Measurements from ENCODE around the gene ZNF554. TPM values are rescaled to one million over a fixed set of nuclear protein-coding genes. Genes with fewer than 3 reads are reported as not detected.

The ZNF554 gene
- total and polyA plus RNA-seq, 2 of the 8 experiments (the other 6 are each of a cell fraction or from before 2014, with no cell fraction given): 1.8 to 5.7 TPM

- H3K27ac ChIP-seq (ENCODE audit: low read depth, low read length): no peak overlapping the region
- no peaks in the 10 kb centered on the region for H3K23me2 ChIP-seq (ENCODE audit: low read depth, low read length)
- ChIA-PET CTCF (ENCODE audit: partially characterized antibody) (interaction anchor here (0.6 kb wide), 1 partner anchor 146 kb away, joined by 3 read pairs; no protein-coding TSS in a partner anchor), POLR2A (ENCODE audit: partially characterized antibody) (interaction anchor here (0.6 kb wide), 2 partner anchors 8 to 39 kb away, joined by 3 read pairs; no protein-coding TSS in a partner anchor)
- H2BK20ac ChIP-seq (ENCODE audit: low read length): no peak overlapping the region
- H2AK5ac ChIP-seq (ENCODE audit: low read depth, low read length): no peak overlapping the region
- no peak overlapping the region for H3K23ac ChIP-seq (ENCODE audit: insufficient read length)
- H2AFZ ChIP-seq (ENCODE audit: low read length): no peak overlapping the region
- peaks cover 8 to 23% of the 10 kb centered on the region in 2 experiments for H4K20me1 ChIP-seq (replicated peaks in 1 of 2; ENCODE audit: control insufficient read depth in 1 of 2, insufficient read depth in 2 of 2, low read length in 2 of 2)
- DNase-seq (ENCODE audit: low read depth in 1 of 2, low spot score in 2 of 2): no peak
- no peaks in the 10 kb centered on the region for H3K9me3 ChIP-seq (ENCODE audit: insufficient read depth in 2 of 2, low read depth in 1 of 2, low read length in 1 of 2)
- no peaks in the 10 kb centered on the region for H3K79me2 ChIP-seq (ENCODE audit: control insufficient read depth in 1 of 2, insufficient read depth in 2 of 2, low read length in 2 of 2)
- H2BK12ac ChIP-seq (ENCODE audit: low read depth, low read length): no peak overlapping the region
- no peak overlapping the region for H3K9ac ChIP-seq (replicated peaks in 1 of 4; ENCODE audit: extremely low read depth in 1 of 4, low read depth in 3 of 4, low read length in 3 of 4)
- no peak overlapping the region for H3K14ac ChIP-seq (ENCODE audit: insufficient read length)
- FAIRE-seq: no peak
- H3K4me1 ChIP-seq (replicated peaks in 1 of 4; ENCODE audit: control insufficient read depth in 3 of 4, insufficient read depth in 4 of 4, low read length in 3 of 4): no peaks in the 10 kb centered on the region
- H3K4me3 ChIP-seq (ENCODE audit: extremely low read depth in 1 of 4, insufficient read depth in 2 of 4, low read depth in 3 of 4, low read length in 4 of 4): no peak overlapping the region
- H3K79me1 ChIP-seq (ENCODE audit: low read depth, low read length): peaks cover 2% of the 10 kb centered on the region; the same call in 1 of the 2 replicates
- H4K5ac ChIP-seq (ENCODE audit: insufficient read length, low read depth, low read length): no peak overlapping the region
- H3K4me2 ChIP-seq (ENCODE audit: insufficient read depth in 1 of 2, low read depth in 2 of 2, low read length in 2 of 2): no peak overlapping the region
- H3K4ac ChIP-seq (replicated peaks; ENCODE audit: insufficient read length, low read depth, low read length): no peak overlapping the region
- H4K8ac ChIP-seq (ENCODE audit: extremely low read depth, insufficient read depth, low read length): no peak overlapping the region
- no peaks in the 10 kb centered on the region for H3K27me3 ChIP-seq (replicated peaks in 1 of 4; ENCODE audit: control insufficient read depth in 3 of 4, extremely low read depth in 1 of 4, insufficient read depth in 3 of 4, low read length in 3 of 4)
- no peak overlapping the region for H3K18ac ChIP-seq (ENCODE audit: extremely low read depth, low read length)
- no peak overlapping the region for H4K91ac ChIP-seq (replicated peaks; ENCODE audit: insufficient read length, low read length)
- no peak overlapping the region for H2BK15ac ChIP-seq (ENCODE audit: low read length)
- no peak overlapping the region for H2BK5ac ChIP-seq (ENCODE audit: low read depth, low read length)
- H3K36me3 ChIP-seq (ENCODE audit: control insufficient read depth in 2 of 4, insufficient read depth in 4 of 4, low read length in 3 of 4): peaks cover 16 to 72% (median 61%) of the 10 kb centered on the region in 4 experiments; a peak in 7 of 8 replicates
- H2BK120ac ChIP-seq (replicated peaks; ENCODE audit: low read depth, low read length): no peak overlapping the region
- WGBS, 2 experiments (ENCODE audit: extremely low coverage in 1 of 2, insufficient coverage in 1 of 2, insufficient read length in 1 of 2, insufficient replicate concordance in 2 of 2, low coverage in 1 of 2, low lambda C conversion rate in 2 of 2, missing lambda C conversion rate in 1 of 2): 93% methylated on average over 48 of the region's 56 CpGs; no CpG with 5 or more reads in 1 of the 2 experiments
- H3K56ac ChIP-seq (replicated peaks; ENCODE audit: insufficient read length, low read depth, low read length): no peak overlapping the region
- TF ChIP-seq SAP30 (IDR thresholded peaks at IDR 0.05; ENCODE audit: insufficient read depth, insufficient replicate concordance, low read length): no peak
Observed at GRCh38 chr19:2807379-2808128, 12.1 kb upstream of the ZNF554 start.
